Stimulated activated naive CD8-positive, alpha-beta T cell treated with anti-CD3 and anti-CD28 coated beads, Interleukin-15, Interleukin-2, amounts not matched to agents 100 ng/mL and 50 ng/mL, for 24 hours (primary cell): ENCODE data around the gene FCGBP.
"Not testable (repeated sequence)": the region's sequence is repeated elsewhere in the genome, so short reads cannot be mapped to it uniquely, and the experiment has no call there.

Source experiments
- H3K27ac Mint-ChIP-seq: one replicate; pipeline ENCODE4 v1.8.0; 2021; ENCODE audit warnings: mild to moderate bottlenecking, mixed read lengths
- H3K27me3 Mint-ChIP-seq: one replicate; pipeline ENCODE4 v1.8.0; 2021; ENCODE audit warnings: mixed read lengths
- H3K36me3 Mint-ChIP-seq: one replicate; pipeline ENCODE4 v1.8.0; 2021; ENCODE audit warnings: low read depth, mixed read lengths
- H3K4me1 Mint-ChIP-seq: one replicate; pipeline ENCODE4 v1.8.0; 2021; ENCODE audit warnings: low read depth, mixed read lengths
- H3K4me3 Mint-ChIP-seq: one replicate; pipeline ENCODE4 v1.8.0; 2021; ENCODE audit warnings: mild to moderate bottlenecking, mixed read lengths
- H3K9me3 Mint-ChIP-seq: one replicate; pipeline ENCODE4 v1.8.0; 2021; ENCODE audit warnings: mixed read lengths

FCGBP gene

DNA sequence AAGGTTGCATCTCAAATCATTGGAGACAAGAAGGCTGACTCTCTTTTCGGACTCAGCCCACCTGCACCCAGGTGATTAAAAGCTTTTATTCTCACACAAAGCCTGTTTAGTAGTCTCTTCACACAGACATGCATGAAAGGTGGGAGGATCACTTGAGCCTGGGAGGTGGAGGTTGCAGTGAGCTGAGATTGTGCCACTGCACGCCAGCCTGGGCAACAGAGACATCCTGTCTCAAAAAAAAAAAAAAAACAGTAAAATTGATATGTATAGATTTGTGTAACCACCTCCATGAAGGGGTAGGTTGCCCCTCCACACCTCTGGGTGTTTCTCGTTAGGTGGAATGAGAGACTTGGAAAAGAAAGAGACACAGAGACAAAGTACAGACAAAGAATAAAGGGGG, 24.5 kb upstream of the FCGBP start:
- Mint-ChIP-seq H3K27ac (peak overlapping the region; percentile 89), H3K4me3 (peak overlapping the region; percentile 49), H3K4me1 (peaks cover 52% of the 10 kb centered on the region)
- not testable (repeated sequence) for H3K36me3 Mint-ChIP-seq, H3K27me3 Mint-ChIP-seq, H3K9me3 Mint-ChIP-seq

DNA sequence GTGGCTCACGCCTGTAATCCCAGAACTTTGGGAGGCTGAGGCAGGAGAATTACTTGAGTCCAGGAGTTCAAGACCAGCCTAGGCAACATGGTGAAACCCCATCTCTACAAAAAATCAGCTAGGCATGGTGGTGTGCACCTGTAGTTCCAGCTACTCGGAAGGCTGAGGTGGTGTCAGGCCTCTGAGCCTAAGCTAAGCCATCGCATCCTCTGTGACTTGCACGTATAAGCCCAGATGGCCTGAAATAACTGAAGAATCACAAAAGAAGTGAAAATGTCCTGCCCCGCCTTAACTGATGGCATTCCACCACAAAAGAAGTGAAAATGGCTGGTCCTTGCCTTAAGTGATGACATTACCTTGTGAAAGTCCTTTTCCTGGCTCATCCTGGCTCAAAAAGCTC, 23.5 kb upstream of the FCGBP start:
- not testable (repeated sequence) for H3K27me3 Mint-ChIP-seq, H3K9me3 Mint-ChIP-seq, H3K36me3 Mint-ChIP-seq, H3K4me3 Mint-ChIP-seq, H3K27ac Mint-ChIP-seq
- H3K4me1 Mint-ChIP-seq: peaks cover 60% of the 10 kb centered on the region

DNA sequence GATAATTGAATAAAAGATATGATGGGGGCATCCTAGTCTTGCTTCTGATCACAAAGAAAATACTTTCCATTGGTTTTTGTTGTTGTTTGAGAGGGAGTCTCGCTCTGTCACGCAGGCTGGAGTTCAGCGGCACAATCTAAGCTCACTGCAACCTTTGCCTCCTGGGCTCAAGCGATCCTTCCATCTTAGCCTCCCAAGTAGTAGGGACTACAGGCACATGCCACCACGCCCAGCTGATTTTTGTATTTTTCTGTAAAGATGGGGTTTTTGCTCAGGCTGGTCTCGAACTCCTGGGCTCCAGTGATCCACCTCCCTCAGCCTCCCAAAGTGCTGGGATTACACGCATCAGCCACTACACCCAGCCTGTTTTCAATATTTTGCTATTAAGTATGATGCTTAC, 19.5 kb upstream of the FCGBP start:
- Mint-ChIP-seq H3K4me3 (peak overlapping the region; percentile 71), H3K36me3 (peaks cover 9% of the 10 kb centered on the region), H3K27ac (peak overlapping the region; percentile 93), H3K9me3 (peaks cover 3% of the 10 kb centered on the region), H3K4me1 (peaks cover 77% of the 10 kb centered on the region), H3K27me3 (no peaks in the 10 kb centered on the region)

DNA sequence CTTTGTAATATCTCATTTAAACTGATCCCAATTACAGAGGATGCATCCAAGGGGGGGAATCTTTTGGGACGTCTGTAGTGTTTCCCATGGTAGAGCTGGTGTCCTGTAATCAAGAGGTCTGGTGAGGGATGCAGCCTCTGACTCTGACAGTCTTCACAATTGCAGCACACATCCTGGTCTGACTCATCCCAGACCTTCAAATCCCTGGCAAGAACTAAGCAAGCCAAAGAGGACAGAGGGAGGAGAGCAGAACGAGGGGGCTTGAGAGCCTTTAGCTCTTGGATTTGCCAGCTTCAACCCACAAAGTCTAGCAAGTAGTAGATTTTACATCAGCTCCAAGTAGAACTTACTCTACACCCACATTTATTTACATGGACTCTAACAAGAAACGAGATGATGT, 17.3 kb upstream of the FCGBP start:
- H3K4me3 Mint-ChIP-seq: peak overlapping the region; percentile 63

DNA sequence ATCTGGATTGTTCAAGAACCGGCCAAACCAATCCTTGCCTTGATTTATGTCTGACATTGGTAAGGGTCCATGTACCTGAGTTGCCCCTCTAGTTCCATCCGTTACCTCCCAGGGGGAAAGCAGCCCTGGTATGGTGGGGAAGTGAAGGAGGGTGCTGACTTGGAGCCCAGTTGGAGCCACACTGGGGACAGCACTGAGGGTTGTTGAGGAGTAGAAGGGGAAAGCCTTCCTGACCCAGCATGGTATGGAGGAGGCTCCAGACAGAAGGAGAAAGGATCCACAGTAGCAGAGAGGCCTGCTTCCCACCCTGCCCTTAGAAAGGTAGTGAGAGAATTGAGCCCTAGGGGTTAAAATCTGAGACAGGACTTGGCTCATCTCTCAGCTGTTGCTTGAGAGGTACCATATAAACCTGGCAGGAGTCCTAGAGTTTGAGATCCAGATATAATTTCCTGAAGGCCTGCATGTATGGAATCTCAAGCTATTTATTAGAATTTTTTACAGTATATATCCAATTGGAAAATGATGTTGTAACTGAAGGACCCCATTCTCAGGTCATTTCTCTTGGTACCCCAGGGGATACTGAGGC, 16.7 kb upstream of the FCGBP start:
- peak overlapping the region; percentile 88 for H3K27ac Mint-ChIP-seq
- H3K4me1 Mint-ChIP-seq: peaks cover 87% of the 10 kb centered on the region
- peaks cover 3% of the 10 kb centered on the region for H3K9me3 Mint-ChIP-seq
- H3K36me3 Mint-ChIP-seq: peaks cover 9% of the 10 kb centered on the region
- no peaks in the 10 kb centered on the region for H3K27me3 Mint-ChIP-seq
- peak overlapping the region; percentile 63 for H3K4me3 Mint-ChIP-seq

More for the DNA sequence above, 17.3 kb upstream of the FCGBP start:
- peaks cover 9% of the 10 kb centered on the region for H3K36me3 Mint-ChIP-seq
- peak overlapping the region; percentile 93 for H3K27ac Mint-ChIP-seq
- peaks cover 86% of the 10 kb centered on the region for H3K4me1 Mint-ChIP-seq
- H3K27me3 Mint-ChIP-seq: no peaks in the 10 kb centered on the region
- peaks cover 3% of the 10 kb centered on the region for H3K9me3 Mint-ChIP-seq

DNA sequence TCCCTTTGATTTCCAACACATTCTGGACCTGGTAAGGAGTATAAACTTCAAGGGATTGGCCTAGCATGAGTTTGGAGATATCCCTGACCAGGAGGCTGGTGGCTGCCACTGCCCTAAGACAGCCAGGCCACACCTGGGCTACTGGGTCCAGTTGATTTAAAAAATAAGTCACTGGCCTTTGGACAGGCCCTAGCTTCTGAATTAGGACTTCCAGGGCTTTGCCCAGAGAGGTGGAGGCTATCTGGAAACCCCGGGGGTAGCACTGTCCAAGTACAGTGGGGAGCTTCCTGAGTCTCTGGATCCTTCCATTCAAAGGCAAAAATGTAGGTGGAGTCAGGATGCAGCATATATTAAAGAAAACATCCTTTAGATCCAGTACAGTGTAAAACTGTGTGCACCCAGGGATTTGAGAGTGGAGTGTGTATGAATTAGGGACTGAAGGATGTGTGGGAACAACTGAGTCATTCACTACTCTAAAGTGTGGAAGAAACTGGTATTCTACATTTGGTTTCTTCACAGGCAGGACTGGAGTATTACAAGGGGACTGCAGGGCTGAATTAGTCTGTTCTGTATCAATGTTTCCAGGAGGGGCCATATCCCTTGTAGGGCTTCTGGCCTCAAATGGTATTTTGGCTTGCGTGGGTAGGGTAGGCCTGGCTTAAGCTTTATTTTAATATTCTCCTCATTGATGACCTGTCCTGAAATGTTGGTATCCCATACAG, 14.8 kb upstream of the FCGBP start:
- peak overlapping the region; percentile 88 for H3K27ac Mint-ChIP-seq
- peaks cover 11% of the 10 kb centered on the region for H3K36me3 Mint-ChIP-seq
- H3K9me3 Mint-ChIP-seq: peaks cover 3% of the 10 kb centered on the region
- peak overlapping the region; percentile 39 for H3K4me3 Mint-ChIP-seq
- H3K4me1 Mint-ChIP-seq: peaks cover 94% of the 10 kb centered on the region
- H3K27me3 Mint-ChIP-seq: no peaks in the 10 kb centered on the region

DNA sequence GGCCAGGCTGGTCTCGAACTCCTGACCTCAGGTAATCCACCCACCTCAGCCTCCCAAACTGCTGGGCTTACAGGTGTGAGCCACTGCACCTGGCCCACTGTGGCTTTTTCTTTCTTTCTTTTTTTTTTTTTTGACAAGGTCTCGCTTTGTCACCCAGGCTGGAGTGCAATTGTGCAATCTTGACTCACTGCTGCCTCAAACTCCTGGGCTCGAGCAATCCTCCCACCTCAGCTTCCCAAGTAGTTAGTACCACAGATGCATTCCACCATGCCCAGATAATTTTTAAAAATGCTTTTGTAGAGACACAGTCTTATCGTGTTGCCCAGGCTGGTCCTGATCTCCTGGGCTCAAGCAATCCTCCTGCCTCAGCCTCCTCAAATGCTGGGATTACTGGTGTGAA, 12.1 kb upstream of the FCGBP start:
- H3K27me3 Mint-ChIP-seq: no peaks in the 10 kb centered on the region
- H3K4me3 Mint-ChIP-seq: no peak overlapping the region
- H3K36me3 Mint-ChIP-seq: peaks cover 10% of the 10 kb centered on the region
- no peaks in the 10 kb centered on the region for H3K9me3 Mint-ChIP-seq
- peaks cover 92% of the 10 kb centered on the region for H3K4me1 Mint-ChIP-seq
- peak overlapping the region; percentile 15 for H3K27ac Mint-ChIP-seq

DNA sequence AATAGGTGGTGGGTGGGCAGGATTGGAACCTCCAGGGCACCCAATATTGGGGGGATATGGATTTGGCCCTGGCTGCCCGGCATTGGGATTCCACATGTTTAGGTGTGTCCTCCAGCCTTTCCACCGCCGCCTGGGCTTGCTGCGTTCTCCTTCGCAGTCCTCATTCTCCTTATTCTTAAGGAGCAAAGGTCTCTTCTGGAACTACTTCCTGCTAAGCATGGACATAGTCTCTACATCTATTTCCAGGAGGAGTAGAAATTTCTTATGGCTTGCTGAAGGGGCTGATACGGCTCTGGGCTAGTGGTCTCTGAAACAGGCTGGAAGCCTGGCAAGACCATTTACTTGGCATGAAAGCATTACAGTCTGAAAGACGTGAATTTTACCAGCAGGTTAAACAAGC, 9.2 kb upstream of the FCGBP start:
- Mint-ChIP-seq H3K27ac (no peak overlapping the region), H3K4me3 (no peak overlapping the region), H3K27me3 (no peaks in the 10 kb centered on the region), H3K9me3 (peaks cover 7% of the 10 kb centered on the region), H3K36me3 (peaks cover 23% of the 10 kb centered on the region), H3K4me1 (peaks cover 88% of the 10 kb centered on the region)

DNA sequence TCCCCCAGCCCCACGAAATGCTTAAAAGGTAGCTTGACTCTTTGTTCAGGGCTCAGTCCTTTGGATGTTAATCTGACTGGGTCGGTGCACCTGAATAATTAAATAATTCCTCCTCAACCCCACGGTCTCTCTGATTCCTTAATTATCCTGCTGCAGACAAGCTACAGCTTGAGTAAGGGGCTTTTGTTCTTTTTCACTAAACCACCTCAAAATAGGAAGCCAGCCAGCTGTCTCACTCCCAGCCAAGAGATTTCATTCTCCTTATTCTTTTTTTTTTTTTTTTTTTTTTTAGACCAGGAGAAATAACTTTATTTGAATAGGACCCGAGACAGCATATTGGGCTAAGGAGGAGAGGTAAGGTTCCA, 7.9 kb upstream of the FCGBP start:
- H3K27me3 Mint-ChIP-seq: no peaks in the 10 kb centered on the region
- H3K36me3 Mint-ChIP-seq: peaks cover 23% of the 10 kb centered on the region
- peak overlapping the region; percentile 85 for H3K27ac Mint-ChIP-seq
- peak overlapping the region; percentile 80 for H3K4me3 Mint-ChIP-seq
- peaks cover 7% of the 10 kb centered on the region for H3K9me3 Mint-ChIP-seq
- H3K4me1 Mint-ChIP-seq: peaks cover 85% of the 10 kb centered on the region

DNA sequence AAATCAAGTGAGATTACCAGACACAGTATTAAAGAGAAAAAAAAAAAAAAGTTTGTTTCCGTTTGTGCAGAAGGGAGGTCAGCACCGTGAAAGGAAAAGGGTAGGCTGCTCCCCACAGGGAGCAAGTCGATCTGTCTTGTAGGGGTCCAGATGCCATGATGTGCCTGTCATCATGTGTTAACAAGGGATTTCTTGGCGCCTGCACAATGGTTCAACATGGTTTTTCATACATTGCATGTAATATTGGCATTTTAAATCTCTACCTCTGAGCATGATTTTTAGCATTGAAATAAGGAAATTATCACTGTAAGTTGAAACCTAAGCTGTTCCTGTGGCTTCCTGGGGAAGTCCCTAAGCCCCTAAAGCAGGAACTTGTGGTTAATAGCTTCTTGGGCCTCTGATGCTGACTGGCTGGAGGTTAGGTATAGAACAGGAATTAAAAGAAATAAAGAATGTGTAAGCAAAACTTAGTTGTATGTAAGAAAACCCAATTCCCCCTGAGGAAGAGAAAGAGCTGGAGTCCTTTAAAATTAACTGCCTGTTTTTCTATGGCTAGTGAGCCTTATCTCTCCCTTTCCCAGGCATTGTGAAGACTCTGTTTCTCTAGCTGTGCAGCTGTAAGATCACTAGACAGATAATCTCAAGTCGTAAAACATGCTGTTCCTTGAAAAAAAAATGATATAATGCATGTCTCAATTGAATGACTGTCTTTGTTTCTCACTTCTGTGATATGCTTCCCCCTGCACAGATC, 7.4 kb upstream of the FCGBP start:
- Mint-ChIP-seq H3K27ac (peak overlapping the region; percentile 85), H3K36me3 (peaks cover 23% of the 10 kb centered on the region), H3K27me3 (no peaks in the 10 kb centered on the region), H3K4me3 (peak overlapping the region; percentile 80), H3K4me1 (peaks cover 88% of the 10 kb centered on the region), H3K9me3 (peaks cover 7% of the 10 kb centered on the region)

DNA sequence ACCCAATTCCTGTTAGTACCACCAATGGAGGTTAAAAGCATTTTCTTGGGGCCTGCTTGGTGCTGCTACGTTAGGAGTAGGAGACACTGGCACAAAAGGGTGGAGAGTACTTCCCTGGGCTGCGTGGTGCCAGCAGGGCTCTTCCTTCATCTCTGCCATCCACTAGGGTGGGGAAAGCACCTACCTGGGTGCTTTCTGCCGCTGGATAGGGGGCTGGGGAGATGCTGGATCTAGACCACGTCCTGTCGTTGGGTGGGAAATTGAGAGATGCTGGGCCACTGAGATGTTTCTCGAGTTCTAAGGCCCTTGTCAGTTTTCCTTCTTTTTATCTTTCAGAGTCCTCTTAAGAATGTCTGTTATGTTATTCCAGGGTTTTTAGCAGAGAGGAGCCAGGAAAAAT, 6.7 kb upstream of the FCGBP start:
- Mint-ChIP-seq H3K27ac (peak overlapping the region; percentile 85), H3K9me3 (peaks cover 7% of the 10 kb centered on the region), H3K36me3 (peaks cover 23% of the 10 kb centered on the region), H3K27me3 (no peaks in the 10 kb centered on the region), H3K4me3 (peak overlapping the region; percentile 80), H3K4me1 (peaks cover 89% of the 10 kb centered on the region)

DNA sequence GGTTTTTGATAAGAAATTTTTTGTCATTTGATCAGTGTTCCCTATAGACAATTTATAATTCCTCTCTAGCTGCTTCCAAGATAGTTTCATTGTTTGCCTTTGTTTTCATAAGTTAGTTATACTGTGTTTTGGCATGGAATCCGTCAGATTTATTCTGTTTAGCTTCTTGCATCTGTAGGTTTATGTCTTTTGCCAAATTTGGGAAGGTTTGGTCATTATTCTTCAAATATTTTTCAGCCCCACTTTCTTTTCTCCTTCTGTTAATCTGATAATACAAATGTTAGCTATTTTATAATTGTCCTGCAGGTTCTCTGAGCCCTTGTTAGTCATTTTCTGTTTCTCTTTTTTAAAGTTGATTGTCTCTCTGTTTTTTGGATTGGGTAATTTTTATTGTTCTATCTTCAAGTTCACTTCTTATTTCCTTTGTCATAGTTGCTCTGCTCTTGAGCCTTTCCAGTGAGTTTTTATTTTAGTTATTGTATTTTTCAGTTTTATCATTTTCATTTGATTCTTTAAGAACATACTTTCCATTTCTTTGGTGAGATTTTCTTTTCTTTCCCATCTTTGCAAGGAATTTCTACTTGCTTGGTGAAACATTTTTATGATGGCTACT, 5.9 kb upstream of the FCGBP start:
- Mint-ChIP-seq H3K27ac (peak overlapping the region; percentile 85), H3K4me3 (peak overlapping the region; percentile 80), H3K9me3 (peaks cover 7% of the 10 kb centered on the region), H3K27me3 (no peaks in the 10 kb centered on the region), H3K36me3 (peaks cover 23% of the 10 kb centered on the region), H3K4me1 (peaks cover 89% of the 10 kb centered on the region)

DNA sequence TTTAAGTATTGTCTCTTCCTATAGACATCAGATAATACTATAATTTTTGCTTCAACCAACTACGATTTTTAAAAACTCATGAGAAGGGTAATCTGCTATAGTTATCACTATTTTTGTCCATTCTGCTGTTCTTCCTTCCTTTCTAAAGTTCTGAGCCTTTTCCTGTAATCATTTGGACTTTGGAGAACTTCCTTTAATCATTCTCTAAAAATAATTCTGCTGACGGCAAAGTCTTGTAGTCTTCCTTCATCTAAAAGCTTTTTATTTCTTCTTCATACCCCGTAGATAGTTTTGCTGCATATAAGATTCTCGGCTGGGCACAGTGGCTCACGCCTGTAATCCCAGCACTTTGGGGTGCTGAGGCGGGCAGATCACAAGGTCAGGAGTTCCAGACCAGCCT, 5.1 kb upstream of the FCGBP start:
- Mint-ChIP-seq H3K27me3 (no peaks in the 10 kb centered on the region), H3K27ac (no peak overlapping the region)

DNA sequence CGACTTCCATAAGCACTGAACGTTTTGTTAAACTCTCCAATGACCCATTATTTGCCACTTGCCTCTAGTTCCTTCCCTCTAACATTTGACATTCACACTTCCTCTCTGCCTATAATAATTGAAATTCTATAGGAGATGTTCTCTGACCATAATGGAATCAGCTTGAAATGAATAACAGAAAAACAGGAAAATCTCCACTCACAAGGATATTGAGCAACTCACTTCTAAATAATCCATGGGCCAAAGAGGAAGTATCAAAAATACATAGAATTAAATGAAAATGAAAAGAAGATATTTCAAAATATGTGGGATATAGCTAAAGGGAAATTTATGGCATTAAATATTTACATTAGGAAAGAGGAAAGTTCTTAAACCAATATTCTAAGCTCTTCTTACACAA, 3.4 kb upstream of the FCGBP start:
- Mint-ChIP-seq H3K4me1 (peaks cover 81% of the 10 kb centered on the region), H3K4me3 (no peak overlapping the region), H3K9me3 (peaks cover 7% of the 10 kb centered on the region), H3K27ac (no peak overlapping the region), H3K36me3 (peaks cover 18% of the 10 kb centered on the region), H3K27me3 (no peaks in the 10 kb centered on the region)

More for the DNA sequence above, 5.1 kb upstream of the FCGBP start:
- Mint-ChIP-seq H3K36me3 (peaks cover 23% of the 10 kb centered on the region), H3K4me1 (peaks cover 89% of the 10 kb centered on the region), H3K9me3 (peaks cover 7% of the 10 kb centered on the region), H3K4me3 (no peak overlapping the region)
